HepG2 (cell line): Measurements from ENCODE around the gene DNAJB8. TPM values are rescaled to one million over a fixed set of nuclear protein-coding genes. Genes with fewer than 3 reads are reported as not detected.

Experiments used
- ATF7 ChIP-seq, 2 experiments: fragments of 450-650 bp in 1 of 2; sonication (generic) in 1 of 2; formaldehyde crosslinking in 1 of 2; IDR thresholded peaks; 2 replicates each; pipeline versions ENCODE4 v1.4.0 to v1.6.1; 2016 to 2020; ENCODE audit warnings: antibody characterized with exemption in 1 of 2, mild to moderate bottlenecking in 1 of 2, missing genetic modification reagents in 1 of 2
- DNMT3B ChIP-seq: conservative IDR thresholded peaks from 2 replicates; pipeline ENCODE4 v1.6.1; 2016; ENCODE audit warnings: missing biosample characterization, control low read depth
- KDM4B ChIP-seq: sonication (generic); formaldehyde crosslinking; IDR thresholded peaks from 2 replicates; pipeline ENCODE4 v1.4.0; 2020; ENCODE audit warnings: missing genetic modification reagents
- NCOA1 ChIP-seq: sonication (generic); formaldehyde crosslinking; IDR thresholded peaks from 2 replicates; pipeline ENCODE4 v1.9.0; 2021; ENCODE audit warnings: missing genetic modification reagents
- NFE2L2 ChIP-seq: fragments of 150-350 bp; IDR thresholded peaks from 2 replicates; pipeline ENCODE4 v1.6.1; 2014; ENCODE audit warnings: low read length
- PTBP1 ChIP-seq: fragments of 200-400 bp; formaldehyde crosslinking; IDR thresholded peaks from 2 replicates; pipeline ENCODE4 v1.6.1; 2018; ENCODE audit warnings: low read length, low read depth; ENCODE audit not compliant: poor library complexity, severe bottlenecking
- SIX4 ChIP-seq: sonication (generic); formaldehyde crosslinking; IDR thresholded peaks from 2 replicates; pipeline ENCODE4 v1.4.0; 2020; ENCODE audit warnings: missing genetic modification reagents
- THAP11 ChIP-seq: IDR thresholded peaks from 2 replicates; pipeline ENCODE4 v1.6.1; 2016; ENCODE audit warnings: missing biosample characterization, missing genetic modification reagents
- ZIK1 ChIP-seq: sonication (generic); formaldehyde crosslinking; IDR thresholded peaks from 2 replicates; pipeline ENCODE4 v1.5.0; 2020; ENCODE audit warnings: mild to moderate bottlenecking, low read depth, missing genetic modification reagents, borderline replicate concordance
- ZNF121 ChIP-seq: sonication (generic); formaldehyde crosslinking; IDR thresholded peaks from 2 replicates; pipeline ENCODE4 v1.5.0; 2020; ENCODE audit warnings: mild to moderate bottlenecking, missing genetic modification reagents
- ZNF354B ChIP-seq: sonication (generic); formaldehyde crosslinking; IDR thresholded peaks from 2 replicates; pipeline ENCODE4 v1.8.0; 2022; ENCODE audit warnings: mild to moderate bottlenecking, missing genetic modification reagents
- ZNF44 ChIP-seq: sonication (generic); formaldehyde crosslinking; IDR thresholded peaks from 2 replicates; pipeline ENCODE4 v1.5.1; 2020; ENCODE audit warnings: mild to moderate bottlenecking, missing genetic modification reagents
- ZNF550 ChIP-seq: sonication (generic); formaldehyde crosslinking; IDR thresholded peaks from 2 replicates; pipeline ENCODE4 v1.4.0; 2020; ENCODE audit warnings: mild to moderate bottlenecking, missing genetic modification reagents, borderline replicate concordance
- ZNF562 ChIP-seq: sonication (generic); formaldehyde crosslinking; IDR thresholded peaks from 2 replicates; pipeline ENCODE4 v1.8.0; 2022; ENCODE audit warnings: missing genetic modification reagents, borderline replicate concordance
- ZNF563 ChIP-seq: sonication (generic); formaldehyde crosslinking; IDR thresholded peaks from 2 replicates; pipeline ENCODE4 v1.8.0; 2022; ENCODE audit warnings: mild to moderate bottlenecking, moderate library complexity, missing genetic modification reagents
- ZNF672 ChIP-seq: sonication (generic); formaldehyde crosslinking; IDR thresholded peaks from 2 replicates; pipeline ENCODE4 v1.8.1; 2022; ENCODE audit warnings: missing genetic modification reagents
- polyA plus RNA-seq, 8 experiments: library from polyadenylated mRNA; depleted of rRNA in 3 of 8; stranded (reverse) in 7 of 8; unstranded in 1 of 8; fragments of >200 nt; fragmentation: Illumina TruSeq in 4 of 8; extraction: Trizol in 4 of 8; gene quantifications; 2 replicates each; pipeline versions ENCODE4 v1.2.1 to v1.2.3, GENCODE V29; 2011 to 2016; ENCODE audit warnings: low read depth in 4 of 8, missing spikeins in 1 of 8, mixed read lengths in 1 of 8; ENCODE audit not compliant: insufficient read depth in 1 of 8
- total RNA-seq, 5 experiments: library from RNA; depleted of rRNA; stranded (reverse); fragments of >200 nt; fragmentation: Illumina TruSeq; extraction: Trizol; gene quantifications; 2 replicates each; pipeline ENCODE4 v1.2.3, GENCODE V29; 2016; ENCODE audit warnings: low read depth in 1 of 5
- TF ChIP-seq, protein P1 (sequence below): sonication (generic); formaldehyde crosslinking; IDR thresholded peaks from 2 replicates; pipeline ENCODE4 v1.4.0; 2020; ENCODE audit warnings: missing genetic modification reagents, borderline replicate concordance
- TF ChIP-seq, protein P2 (sequence below): sonication (generic); formaldehyde crosslinking; IDR thresholded peaks from 2 replicates; pipeline ENCODE4 v1.4.0; 2020; ENCODE audit warnings: missing genetic modification reagents
- TF ChIP-seq, protein P3 (sequence below): sonication (generic); formaldehyde crosslinking; IDR thresholded peaks from 2 replicates; pipeline ENCODE4 v1.4.0; 2020; ENCODE audit warnings: missing genetic modification reagents
- TF ChIP-seq, protein P4 (sequence below): sonication (generic); formaldehyde crosslinking; conservative IDR thresholded peaks from 2 replicates; pipeline ENCODE4 v1.8.0; 2022; ENCODE audit warnings: mild to moderate bottlenecking, moderate library complexity, missing genetic modification reagents
- TF ChIP-seq, protein P5 (sequence below): sonication (generic); formaldehyde crosslinking; IDR thresholded peaks from 2 replicates; pipeline ENCODE4 v1.8.0; 2022; ENCODE audit warnings: mild to moderate bottlenecking, missing genetic modification reagents, moderate library complexity
- TF ChIP-seq, protein P6 (sequence below): fragments of 450-650 bp; IDR thresholded peaks from 2 replicates; pipeline ENCODE4 v1.6.1; 2017

Gene DNAJB8
- total and polyA plus RNA-seq, 2 of the 13 experiments (the other 11 are each of a cell fraction or from before 2014, with no cell fraction given), result not detected

DNA sequence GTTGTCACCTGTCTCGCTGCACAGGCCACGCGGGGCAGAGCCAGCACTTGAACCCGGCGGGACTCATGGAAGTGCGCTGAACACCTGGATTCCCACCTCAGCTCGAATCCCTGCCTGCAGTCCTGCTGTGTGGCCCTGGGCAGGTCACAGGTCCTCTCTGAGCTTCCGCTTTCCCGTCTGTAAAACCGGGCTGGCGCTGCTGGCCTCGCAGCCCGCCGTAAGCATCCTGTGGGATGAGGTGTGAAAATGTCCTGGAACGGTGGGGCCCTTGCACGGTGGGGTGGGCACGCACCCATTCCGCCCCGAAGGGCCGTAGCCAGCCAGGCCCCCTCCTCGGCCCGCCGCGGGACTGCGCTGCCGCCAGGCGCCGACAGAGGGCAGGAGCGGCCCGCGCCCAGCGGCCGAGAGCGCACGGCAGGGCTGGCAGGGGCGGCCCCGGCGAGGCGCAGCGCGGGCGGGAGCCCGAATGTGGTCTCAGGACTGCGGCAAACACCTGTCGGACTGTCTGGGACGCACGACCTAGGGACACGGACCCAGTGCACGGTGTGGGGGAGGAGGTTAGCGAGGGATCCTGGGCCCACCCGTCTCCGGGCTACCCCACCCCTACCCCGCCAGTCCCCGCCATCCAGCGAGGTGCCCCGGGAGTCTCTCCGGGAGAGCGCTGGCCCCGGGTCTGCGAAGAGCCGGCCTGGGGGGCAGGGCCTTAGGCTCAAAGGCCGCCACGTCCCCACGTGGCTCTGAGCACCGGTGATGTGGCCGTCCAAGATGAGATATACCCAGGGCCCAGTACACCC, 40.4 kb downstream of the DNAJB8 start (continued):
- TF ChIP-seq ZNF563 (CRISPR knock-in tag), result peak; percentile 69; the same call in 1 of the 2 replicates
- TF ChIP-seq ZNF121, result no peak
- no peak for TF ChIP-seq NFE2L2
- no peak for TF ChIP-seq KDM4B (CRISPR knock-in tag)
- TF ChIP-seq ZNF672 (CRISPR knock-in tag), result no peak
- TF ChIP-seq ZNF44 (CRISPR knock-in tag), result no peak
- TF ChIP-seq ZNF550 (CRISPR knock-in tag), result no peak
- no peak for TF ChIP-seq DNMT3B
- TF ChIP-seq ZNF354B (CRISPR knock-in tag), result no peak
- no peak for TF ChIP-seq SIX4 (CRISPR knock-in tag)
- peak; percentile 16; the same call in 1 of the 2 replicates for TF ChIP-seq THAP11
- TF ChIP-seq, protein P1, sequence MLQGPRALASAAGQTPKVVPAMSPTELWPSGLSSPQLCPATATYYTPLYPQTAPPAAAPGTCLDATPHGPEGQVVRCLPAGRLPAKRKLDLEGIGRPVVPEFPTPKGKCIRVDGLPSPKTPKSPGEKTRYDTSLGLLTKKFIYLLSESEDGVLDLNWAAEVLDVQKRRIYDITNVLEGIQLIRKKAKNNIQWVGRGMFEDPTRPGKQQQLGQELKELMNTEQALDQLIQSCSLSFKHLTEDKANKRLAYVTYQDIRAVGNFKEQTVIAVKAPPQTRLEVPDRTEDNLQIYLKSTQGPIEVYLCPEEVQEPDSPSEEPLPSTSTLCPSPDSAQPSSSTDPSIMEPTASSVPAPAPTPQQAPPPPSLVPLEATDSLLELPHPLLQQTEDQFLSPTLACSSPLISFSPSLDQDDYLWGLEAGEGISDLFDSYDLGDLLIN (CRISPR knock-in tag), result 0 out of 2 replicates have a peak, but pooled peaks have one; percentile 40
- TF ChIP-seq, protein P2, sequence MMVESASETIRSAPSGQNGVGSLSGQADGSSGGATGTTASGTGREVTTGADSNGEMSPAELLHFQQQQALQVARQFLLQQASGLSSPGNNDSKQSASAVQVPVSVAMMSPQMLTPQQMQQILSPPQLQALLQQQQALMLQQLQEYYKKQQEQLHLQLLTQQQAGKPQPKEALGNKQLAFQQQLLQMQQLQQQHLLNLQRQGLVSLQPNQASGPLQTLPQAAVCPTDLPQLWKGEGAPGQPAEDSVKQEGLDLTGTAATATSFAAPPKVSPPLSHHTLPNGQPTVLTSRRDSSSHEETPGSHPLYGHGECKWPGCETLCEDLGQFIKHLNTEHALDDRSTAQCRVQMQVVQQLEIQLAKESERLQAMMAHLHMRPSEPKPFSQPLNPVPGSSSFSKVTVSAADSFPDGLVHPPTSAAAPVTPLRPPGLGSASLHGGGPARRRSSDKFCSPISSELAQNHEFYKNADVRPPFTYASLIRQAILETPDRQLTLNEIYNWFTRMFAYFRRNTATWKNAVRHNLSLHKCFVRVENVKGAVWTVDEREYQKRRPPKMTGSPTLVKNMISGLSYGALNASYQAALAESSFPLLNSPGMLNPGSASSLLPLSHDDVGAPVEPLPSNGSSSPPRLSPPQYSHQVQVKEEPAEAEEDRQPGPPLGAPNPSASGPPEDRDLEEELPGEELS (CRISPR knock-in tag), result no peak
- TF ChIP-seq, protein P3, sequence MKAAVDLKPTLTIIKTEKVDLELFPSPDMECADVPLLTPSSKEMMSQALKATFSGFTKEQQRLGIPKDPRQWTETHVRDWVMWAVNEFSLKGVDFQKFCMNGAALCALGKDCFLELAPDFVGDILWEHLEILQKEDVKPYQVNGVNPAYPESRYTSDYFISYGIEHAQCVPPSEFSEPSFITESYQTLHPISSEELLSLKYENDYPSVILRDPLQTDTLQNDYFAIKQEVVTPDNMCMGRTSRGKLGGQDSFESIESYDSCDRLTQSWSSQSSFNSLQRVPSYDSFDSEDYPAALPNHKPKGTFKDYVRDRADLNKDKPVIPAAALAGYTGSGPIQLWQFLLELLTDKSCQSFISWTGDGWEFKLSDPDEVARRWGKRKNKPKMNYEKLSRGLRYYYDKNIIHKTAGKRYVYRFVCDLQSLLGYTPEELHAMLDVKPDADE (CRISPR knock-in tag), result no peak
- TF ChIP-seq, protein P4, sequence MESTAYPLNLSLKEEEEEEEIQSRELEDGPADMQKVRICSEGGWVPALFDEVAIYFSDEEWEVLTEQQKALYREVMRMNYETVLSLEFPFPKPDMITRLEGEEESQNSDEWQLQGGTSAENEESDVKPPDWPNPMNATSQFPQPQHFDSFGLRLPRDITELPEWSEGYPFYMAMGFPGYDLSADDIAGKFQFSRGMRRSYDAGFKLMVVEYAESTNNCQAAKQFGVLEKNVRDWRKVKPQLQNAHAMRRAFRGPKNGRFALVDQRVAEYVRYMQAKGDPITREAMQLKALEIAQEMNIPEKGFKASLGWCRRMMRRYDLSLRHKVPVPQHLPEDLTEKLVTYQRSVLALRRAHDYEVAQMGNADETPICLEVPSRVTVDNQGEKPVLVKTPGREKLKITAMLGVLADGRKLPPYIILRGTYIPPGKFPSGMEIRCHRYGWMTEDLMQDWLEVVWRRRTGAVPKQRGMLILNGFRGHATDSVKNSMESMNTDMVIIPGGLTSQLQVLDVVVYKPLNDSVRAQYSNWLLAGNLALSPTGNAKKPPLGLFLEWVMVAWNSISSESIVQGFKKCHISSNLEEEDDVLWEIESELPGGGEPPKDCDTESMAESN, result peak; percentile 50; the same call in 1 of the 2 replicates
- no peak for TF ChIP-seq ATF7 (IDR thresholded peaks at IDR 0.05)
- no peak for TF ChIP-seq ATF7 (CRISPR knock-in tag; IDR thresholded peaks at IDR 0.05)
- TF ChIP-seq, protein P5, sequence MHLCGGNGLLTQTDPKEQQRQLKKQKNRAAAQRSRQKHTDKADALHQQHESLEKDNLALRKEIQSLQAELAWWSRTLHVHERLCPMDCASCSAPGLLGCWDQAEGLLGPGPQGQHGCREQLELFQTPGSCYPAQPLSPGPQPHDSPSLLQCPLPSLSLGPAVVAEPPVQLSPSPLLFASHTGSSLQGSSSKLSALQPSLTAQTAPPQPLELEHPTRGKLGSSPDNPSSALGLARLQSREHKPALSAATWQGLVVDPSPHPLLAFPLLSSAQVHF (CRISPR knock-in tag), result no peak
- no peak for TF ChIP-seq ZNF562
- TF ChIP-seq NCOA1, result no peak
- TF ChIP-seq, protein P6, sequence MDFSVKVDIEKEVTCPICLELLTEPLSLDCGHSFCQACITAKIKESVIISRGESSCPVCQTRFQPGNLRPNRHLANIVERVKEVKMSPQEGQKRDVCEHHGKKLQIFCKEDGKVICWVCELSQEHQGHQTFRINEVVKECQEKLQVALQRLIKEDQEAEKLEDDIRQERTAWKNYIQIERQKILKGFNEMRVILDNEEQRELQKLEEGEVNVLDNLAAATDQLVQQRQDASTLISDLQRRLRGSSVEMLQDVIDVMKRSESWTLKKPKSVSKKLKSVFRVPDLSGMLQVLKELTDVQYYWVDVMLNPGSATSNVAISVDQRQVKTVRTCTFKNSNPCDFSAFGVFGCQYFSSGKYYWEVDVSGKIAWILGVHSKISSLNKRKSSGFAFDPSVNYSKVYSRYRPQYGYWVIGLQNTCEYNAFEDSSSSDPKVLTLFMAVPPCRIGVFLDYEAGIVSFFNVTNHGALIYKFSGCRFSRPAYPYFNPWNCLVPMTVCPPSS, result no peak
- TF ChIP-seq PTBP1, result no peak
- TF ChIP-seq ZIK1 (CRISPR knock-in tag), result no peak
